ENCODE measurements around the gene TSPAN18. TPM values are rescaled to one million over a fixed set of nuclear protein-coding genes. Genes with fewer than 3 reads are reported as not detected.

The TSPAN18 gene
- total RNA-seq, 2 experiments from 2014 or later = 0.85 to 0.92 TPM

GRCh38 chr11:44860346-44860745, 133.6 kb downstream of the TSPAN18 start:
- ATAC-seq (no peak), DNase-seq (no peak)
- H3K4me1 Mint-ChIP-seq (ENCODE audit: low read depth) = peaks cover 32% of the 10 kb centered on the region
- POLR2A ChIA-PET = no interaction called here
- intact Hi-C loops (cut with micrococcal nuclease) = no loop called here
- no peak for TF ChIP-seq CTCF (IDR thresholded peaks at IDR 0.05)
- no peaks in the 10 kb centered on the region for H3K36me3 Mint-ChIP-seq (ENCODE audit: low read depth)
- peaks cover 27% of the 10 kb centered on the region for H3K27me3 Mint-ChIP-seq
- no peaks in the 10 kb centered on the region for H3K9me3 Mint-ChIP-seq
- no peak overlapping the region for H3K4me3 Mint-ChIP-seq
- H3K27ac Mint-ChIP-seq = no peak overlapping the region
- CTCF ChIA-PET = interaction anchor here (1.3 to 1.6 kb wide), 2 partner anchors 9 to 67 kb away, joined by 3 read pairs; no protein-coding TSS in a partner anchor

GRCh38 chr11:44861849-44862557, 135.2 kb downstream of the TSPAN18 start:
- Mint-ChIP-seq H3K36me3 (ENCODE audit: low read depth) (no peaks in the 10 kb centered on the region), H3K4me3 (peak overlapping the region; percentile 32), H3K4me1 (ENCODE audit: low read depth) (peaks cover 23% of the 10 kb centered on the region), H3K27me3 (peaks cover 25% of the 10 kb centered on the region), H3K27ac (peak overlapping the region; percentile 62), H3K9me3 (no peaks in the 10 kb centered on the region)
- ATAC-seq = peak; percentile 100
- TF ChIP-seq CTCF (IDR thresholded peaks at IDR 0.05) = no peak
- DNase-seq = peak; percentile 92
- POLR2A ChIA-PET = no interaction called here
- intact Hi-C loops (cut with micrococcal nuclease) = no loop called here
- CTCF ChIA-PET = interaction anchor here (1.4 to 1.6 kb wide), 3 partner anchors 8 to 49 kb away, joined by 3 to 6 read pairs (median 5); no protein-coding TSS in a partner anchor

- Mint-ChIP-seq H3K36me3 (ENCODE audit: low read depth) (no peaks in the 10 kb centered on the region), H3K4me3 (peak overlapping the region; percentile 32), H3K27ac (peak overlapping the region; percentile 62), H3K9me3 (no peaks in the 10 kb centered on the region), H3K4me1 (ENCODE audit: low read depth) (peaks cover 23% of the 10 kb centered on the region), H3K27me3 (peaks cover 24% of the 10 kb centered on the region)
- CTCF ChIA-PET = interaction anchor here (1.4 to 1.6 kb wide), 2 partner anchors 10 to 49 kb away, joined by 5 to 6 read pairs; no protein-coding TSS in a partner anchor
- POLR2A ChIA-PET = no interaction called here
- TF ChIP-seq CTCF (IDR thresholded peaks at IDR 0.05) = no peak
- intact Hi-C loops (cut with micrococcal nuclease) = no loop called here
- peak; percentile 4 for ATAC-seq
- no peak for DNase-seq
Measured at GRCh38 chr11:44862558-44863101, 135.9 kb downstream of the TSPAN18 start.

- Mint-ChIP-seq H3K9me3 (no peaks in the 10 kb centered on the region), H3K36me3 (ENCODE audit: low read depth) (no peaks in the 10 kb centered on the region), H3K27ac (no peak overlapping the region), H3K4me3 (no peak overlapping the region), H3K4me1 (ENCODE audit: low read depth) (peaks cover 23% of the 10 kb centered on the region), H3K27me3 (peaks cover 19% of the 10 kb centered on the region)
- intact Hi-C loops (cut with micrococcal nuclease) = no loop called here
- ATAC-seq (no peak), DNase-seq (no peak)
- TF ChIP-seq CTCF (IDR thresholded peaks at IDR 0.05) = no peak
- POLR2A ChIA-PET = no interaction called here
- CTCF ChIA-PET = interaction anchor here (1.6 kb wide), 1 partner anchor 11 kb away, joined by 5 read pairs; no protein-coding TSS in a partner anchor
Measured at GRCh38 chr11:44863231-44863630, 136.5 kb downstream of the TSPAN18 start.

DNA sequence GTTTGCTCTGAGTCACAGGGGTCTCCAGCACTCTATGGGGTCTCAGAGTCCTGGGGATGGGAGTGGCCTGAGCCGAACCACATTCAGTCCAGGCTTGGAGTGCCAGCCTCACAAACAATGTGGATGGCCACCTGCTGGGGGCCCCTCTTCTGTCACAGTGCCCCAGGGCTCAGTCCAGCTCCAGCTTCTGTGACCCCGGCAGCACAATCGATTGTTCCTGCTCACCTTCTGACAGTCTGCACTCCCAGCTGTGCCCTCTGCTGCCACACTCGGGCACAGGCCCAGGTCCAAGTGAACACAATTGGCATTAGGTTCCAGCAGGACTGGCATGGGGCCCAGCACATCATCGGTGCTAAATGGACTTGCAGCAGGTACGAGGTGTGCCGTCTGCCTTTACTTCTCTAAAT, 139.1 kb downstream of the TSPAN18 start:
- H3K36me3 Mint-ChIP-seq (ENCODE audit: low read depth) = peaks cover 2% of the 10 kb centered on the region
- no peak for TF ChIP-seq CTCF (IDR thresholded peaks at IDR 0.05)
- ATAC-seq = no peak
- POLR2A ChIA-PET = no interaction called here
- H3K4me3 Mint-ChIP-seq = no peak overlapping the region
- CTCF ChIA-PET = interaction anchor here (0.7 kb wide), 1 partner anchor 61 kb away, joined by 3 read pairs; no protein-coding TSS in a partner anchor
- peaks cover 8% of the 10 kb centered on the region for H3K27me3 Mint-ChIP-seq
- H3K4me1 Mint-ChIP-seq (ENCODE audit: low read depth) = peaks cover 27% of the 10 kb centered on the region
- intact Hi-C loops (cut with micrococcal nuclease) = no loop called here
- no peak overlapping the region for H3K27ac Mint-ChIP-seq
- DNase-seq = no peak
- peaks cover 3% of the 10 kb centered on the region for H3K9me3 Mint-ChIP-seq

All from activated CD8-positive, alpha-beta T cell treated with anti-CD3 and anti-CD28 coated beads for 36 hours (primary cell).